Ovary (tissue), 9 donors: Measurements from ENCODE around the gene SLC25A41. TPM values are rescaled to one million over a fixed set of nuclear protein-coding genes. Genes with fewer than 3 reads are reported as not detected.
"Not testable (repeated sequence)": the region's sequence is repeated elsewhere in the genome, so short reads cannot be mapped to it uniquely, and the experiment has no call there.

ENCODE experiments used
- DNase-seq, 5 donors: peaks; one replicate each; pipeline ENCODE4 v3.0.0-alpha.2; 2019 to 2020
- H3K27ac ChIP-seq, 2 donors: fragments of 200-600 bp; one replicate each; pipeline versions ENCODE4 v1.5.1 to v1.8.0; 2019 to 2022
- H3K27me3 ChIP-seq: fragments of 200-600 bp; one replicate; pipeline ENCODE4 v1.8.0; 2022
- H3K36me3 ChIP-seq: fragments of 200-600 bp; sonication (generic); one replicate; pipeline ENCODE4 v1.5.1; 2019
- H3K4me1 ChIP-seq: one replicate; pipeline ENCODE4 v1.8.1; 2013; ENCODE audit warnings: mild to moderate bottlenecking, moderate library complexity; ENCODE audit not compliant: insufficient read depth
- H3K4me3 ChIP-seq: fragments of 200-600 bp; sonication (generic); one replicate; pipeline ENCODE4 v1.5.1; 2017
- H3K9me3 ChIP-seq, 2 donors: fragments of 200-600 bp in 1 of 2; sonication (generic) in 1 of 2; one replicate each; pipeline versions ENCODE4 v1.5.1 to v1.8.1; 2013 to 2019; ENCODE audit warnings: mild to moderate bottlenecking in 1 of 2, moderate library complexity in 1 of 2
- CTCF ChIP-seq, 3 donors: fragments of 450-650 bp in 2 of 3; fragments of 200-600 bp in 1 of 3; IDR thresholded peaks; one replicate each; pipeline versions ENCODE4 v1.5.1 to v1.8.0; 2016 to 2022; ENCODE audit warnings: antibody characterized with exemption in 3 of 3, mild to moderate bottlenecking in 1 of 3
- EP300 ChIP-seq: sonication (generic); formaldehyde crosslinking; IDR thresholded peaks from one replicate; pipeline ENCODE4 v1.6.1; 2017; ENCODE audit warnings: antibody characterized with exemption
- POLR2A ChIP-seq: fragments of 450-650 bp; IDR thresholded peaks from one replicate; pipeline ENCODE4 v1.6.1; 2017; ENCODE audit warnings: antibody characterized with exemption, mild to moderate bottlenecking, moderate library complexity
- WGBS, 3 donors: extraction: QIAGEN DNeasy Blood & Tissue Kit in 1 of 3; methylation state at CpG; one replicate each; pipeline versions ENCODE4 v1.1.5 to v1.1.7; 2013 to 2017; 5-methylcytosine and 5-hydroxymethylcytosine counted together
- intact Hi-C, 4 donors: fragments of 100-400 bp; cut with DNase I; formaldehyde crosslinking; loops; one replicate each; pipeline versions ENCODE4 v1.11.0 to v1.15.1; 2022 to 2023
- polyA plus RNA-seq, 2 donors: library from polyadenylated mRNA; stranded (reverse); fragments of 200-250 nt in 1 of 2; fragments of 350-450 nt in 1 of 2; fragmentation: Illumina TruSeq in 1 of 2; extraction: RNeasy Lipid Tissue Mini Kit (QIAGEN cat#74804) in 1 of 2; gene quantifications; one replicate each; pipeline ENCODE4 v1.2.3, GENCODE V29; 2013 to 2014
- total RNA-seq, 7 donors: library from RNA; depleted of rRNA in 2 of 7; stranded (reverse); fragments of >200 nt in 2 of 7; fragmentation: NEBNext Ultra II Directional in 3 of 7; extraction: Animal tissue kit (Norgen Biotek cat#: 25700) in 3 of 7; gene quantifications; one replicate each; pipeline versions ENCODE4 v1.1.0 to v1.2.4, GENCODE V29; 2016 to 2023
- donor health status: DM: no; HTN: no; CAD: no; lungs with moderate emphysema.
- donor health status: DM: no; HTN: no; CAD: no.
- donor health status: Bipolar disorder and iron deficiency.
- donor health status: DM: yes; HTN: yes; CAD: no.
- donor health status: DM: no; HTN: no; CAD: no.
- donor health status: DM: yes; HTN: yes; CAD: no.

The SLC25A41 gene
- total and polyA plus RNA-seq, 9 donors: 0.20 to 0.52 (median 0.40) TPM; not detected in 5

DNA sequence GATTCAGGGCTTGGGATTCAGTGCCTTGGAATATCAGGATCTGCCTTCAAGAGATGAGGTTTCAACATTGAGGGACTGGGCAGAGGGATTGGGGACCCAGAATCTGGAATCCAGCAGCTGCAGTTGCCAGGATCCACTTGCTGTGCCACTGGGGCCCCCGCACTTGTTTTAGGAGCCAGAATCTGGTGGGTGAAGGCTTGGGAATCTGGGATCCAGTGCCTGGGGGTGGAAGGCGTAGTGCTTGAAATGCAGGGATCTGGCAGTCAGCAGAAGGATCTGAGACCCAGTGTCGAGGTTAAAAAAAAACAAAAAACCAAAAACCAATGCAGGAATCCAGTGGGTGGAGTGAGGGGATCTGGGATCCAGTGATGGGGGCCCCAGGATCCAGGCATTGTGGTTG is 7.3 kb upstream of the SLC25A41 start:
- intact Hi-C loops: no loop called here
- WGBS, 3 donors: 82 to 91% (median 84%) methylated on average over 3 of the region's 3 CpGs
- DNase-seq: no peak

DNA sequence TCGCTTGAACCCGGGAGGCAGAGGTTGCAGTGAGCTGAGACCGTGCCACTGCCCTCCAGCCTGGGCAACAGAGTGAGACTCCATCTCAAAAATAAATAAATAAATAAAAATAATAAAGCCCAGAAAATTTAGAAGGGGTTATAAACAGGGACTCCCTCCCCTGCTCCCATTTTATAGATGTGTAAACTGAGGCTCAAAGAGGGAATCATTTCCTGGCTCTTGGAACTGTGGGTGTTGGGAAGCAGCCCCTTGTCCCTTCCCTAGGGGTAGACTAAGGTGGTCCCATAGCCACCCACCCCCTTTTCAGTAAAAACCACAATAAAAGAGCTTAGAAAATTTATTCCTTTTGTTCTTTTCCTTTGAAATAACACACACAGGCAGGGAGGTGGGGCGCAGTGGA is 6.2 kb upstream of the SLC25A41 start:
- no peak overlapping the region for H3K4me3 ChIP-seq
- H3K4me1 ChIP-seq: no peaks in the 10 kb centered on the region
- WGBS, 3 donors: 84 to 88% (median 87%) methylated on average over 4 of the region's 4 CpGs
- H3K27me3 ChIP-seq: no peaks in the 10 kb centered on the region
- intact Hi-C loops: no loop called here
- TF ChIP-seq CTCF (IDR thresholded peaks at IDR 0.05): no peak
- no peak for TF ChIP-seq EP300
- TF ChIP-seq POLR2A: no peak
- DNase-seq: no peak
- no peaks in the 10 kb centered on the region for H3K9me3 ChIP-seq
- no peaks in the 10 kb centered on the region for H3K36me3 ChIP-seq
- H3K27ac ChIP-seq: no peak overlapping the region

More for the DNA sequence above, 7.3 kb upstream of the SLC25A41 start:
- TF ChIP-seq CTCF (IDR thresholded peaks at IDR 0.05) (no peak), EP300 (no peak), POLR2A (no peak)
- peaks cover 0 to 5% of the 10 kb centered on the region in 2 donors for H3K9me3 ChIP-seq
- H3K4me1 ChIP-seq: no peaks in the 10 kb centered on the region
- no peak overlapping the region for H3K4me3 ChIP-seq
- no peaks in the 10 kb centered on the region for H3K36me3 ChIP-seq
- H3K27ac ChIP-seq: no peak overlapping the region
- H3K27me3 ChIP-seq: no peaks in the 10 kb centered on the region

GRCh38 chr19:6433165-6433564 is 398 bp downstream of the SLC25A41 start:
- WGBS, 3 donors: 87 to 90% (median 89%) methylated on average over 11 of the region's 11 CpGs
- Histone ChIP-seq H3K36me3 (no peaks in the 10 kb centered on the region), H3K27ac (no peak overlapping the region), H3K9me3 (no peaks in the 10 kb centered on the region), H3K4me1 (no peaks in the 10 kb centered on the region), H3K27me3 (no peaks in the 10 kb centered on the region), H3K4me3 (no peak overlapping the region)
- TF ChIP-seq EP300: no peak
- intact Hi-C loops: no loop called here
- DNase-seq: no peak

- intact Hi-C loops: no loop called here
- Histone ChIP-seq H3K27me3 (no peaks in the 10 kb centered on the region), H3K27ac (no peak overlapping the region), H3K9me3 (no peaks in the 10 kb centered on the region), H3K4me3 (no peak overlapping the region), H3K36me3 (no peaks in the 10 kb centered on the region), H3K4me1 (no peaks in the 10 kb centered on the region)
- no peak for TF ChIP-seq CTCF (IDR thresholded peaks at IDR 0.05)
- TF ChIP-seq EP300: no peak
- TF ChIP-seq POLR2A: no peak
- DNase-seq: no peak
- 89 to 91% (median 91%) methylated on average over 11 of the region's 11 CpGs for WGBS, 3 donors
Observed at GRCh38 chr19:6431891-6432290, 1.7 kb downstream of the SLC25A41 start.

DNA sequence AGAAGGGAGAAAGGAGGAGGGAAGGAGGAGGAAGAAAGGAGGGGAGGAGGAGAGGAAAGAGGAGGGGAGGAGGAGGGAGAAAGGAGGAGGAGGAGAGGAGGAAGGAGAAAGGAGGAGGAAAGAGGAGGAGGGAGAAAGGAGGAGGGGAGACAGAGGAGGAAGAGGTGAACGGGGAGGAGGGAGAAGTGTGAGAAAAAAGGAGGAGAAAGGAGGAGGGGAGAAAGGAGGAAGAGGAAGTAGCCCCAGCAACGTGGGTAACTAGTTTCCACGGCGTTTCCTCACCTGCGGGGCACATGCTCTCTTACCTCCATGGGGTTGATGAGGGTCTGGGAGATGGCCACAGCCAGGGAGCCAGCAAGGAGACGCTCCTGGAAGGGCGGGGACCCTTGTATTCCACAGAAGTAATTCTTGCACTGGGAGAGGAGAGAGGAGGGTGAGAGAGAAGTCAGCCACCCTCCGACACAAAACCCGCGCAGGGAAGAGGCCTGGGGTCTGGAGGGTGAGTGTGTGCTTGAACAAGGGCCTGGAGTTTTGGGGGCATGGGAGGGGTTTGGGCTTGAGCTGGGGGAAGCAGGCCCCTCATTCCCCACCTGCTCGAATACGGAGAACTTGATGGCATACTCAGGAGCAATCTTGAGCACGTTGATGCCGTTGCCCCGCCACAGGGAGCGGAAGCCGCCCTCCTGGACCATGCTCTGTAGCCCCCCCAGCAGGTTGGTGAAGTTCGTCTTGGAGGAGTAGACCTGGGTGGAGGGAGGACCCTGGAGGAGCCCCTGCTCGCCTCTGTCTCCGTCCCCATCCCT is 3.9 kb downstream of the SLC25A41 start:
- WGBS, 3 donors: 49 to 64% (median 54%) methylated on average over 20 of the region's 20 CpGs
- intact Hi-C loops: loop anchor here in 1 of 4 donors (10.0 kb wide), 1 partner anchor 55 kb away; the partner anchor contains the start of genes ALKBH7 and PSPN
- TF ChIP-seq CTCF (IDR thresholded peaks at IDR 0.05): no peak
- TF ChIP-seq POLR2A: no peak
- no peak for TF ChIP-seq EP300

GRCh38 chr19:6428692-6429418 is 4.7 kb downstream of the SLC25A41 start:
- WGBS, 3 donors: 82 to 92% (median 85%) methylated on average over 2 of the region's 2 CpGs
- DNase-seq, H3K4me3 ChIP-seq, H3K27ac ChIP-seq, H3K9me3 ChIP-seq, H3K4me1 ChIP-seq, H3K36me3 ChIP-seq, H3K27me3 ChIP-seq: not testable (repeated sequence)
- intact Hi-C loops: loop anchor here in 1 of 4 donors (10.0 kb wide), 1 partner anchor 54 kb away; the partner anchor contains the start of genes ALKBH7 and PSPN

More for the DNA sequence above, 3.9 kb downstream of the SLC25A41 start:
- Histone ChIP-seq H3K36me3 (no peaks in the 10 kb centered on the region), H3K4me3 (no peak overlapping the region), H3K4me1 (no peaks in the 10 kb centered on the region), H3K27ac (no peak overlapping the region), H3K9me3 (no peaks in the 10 kb centered on the region), H3K27me3 (no peaks in the 10 kb centered on the region)
- DNase-seq: no peak
